ENCODE measurements around the gene RAB43.
"Not testable (repeated sequence)": the region's sequence is repeated elsewhere in the genome, so short reads cannot be mapped to it uniquely, and the experiment has no call there.

The RAB43 gene

GRCh38 chr3:129078510-129078909 is 43.1 kb downstream of the RAB43 start:
- no peak overlapping the region for H3K4me3 ChIP-seq (ENCODE audit: low read depth, low read length)
- no peak for TF ChIP-seq CTCF (IDR thresholded peaks at IDR 0.05; ENCODE audit: low read depth, low read length, missing control alignments)
- no peak overlapping the region for H3K27ac ChIP-seq
- no peaks in the 10 kb centered on the region for H3K27me3 ChIP-seq (replicated peaks)
- H3K36me3 ChIP-seq (replicated peaks) = no peaks in the 10 kb centered on the region
- no peak for DNase-seq
- in situ Hi-C loops (cut with HindIII; ENCODE audit: low pct_ligation_motif_present, low sequenced_read_pairs) = no loop called here

GRCh38 chr3:129077222-129077621 is 44.4 kb downstream of the RAB43 start:
- in situ Hi-C loops (cut with HindIII; ENCODE audit: low pct_ligation_motif_present, low sequenced_read_pairs) = no loop called here
- Histone ChIP-seq H3K36me3 (replicated peaks) (no peaks in the 10 kb centered on the region), H3K4me3 (ENCODE audit: low read depth, low read length) (no peak overlapping the region), H3K27me3 (replicated peaks) (no peaks in the 10 kb centered on the region), H3K27ac (no peak overlapping the region)
- DNase-seq = peak; percentile 15
- TF ChIP-seq CTCF (IDR thresholded peaks at IDR 0.05; ENCODE audit: low read depth, low read length, missing control alignments) = no peak

- no peak for DNase-seq
- in situ Hi-C loops (cut with HindIII; ENCODE audit: low pct_ligation_motif_present, low sequenced_read_pairs) = no loop called here
- Histone ChIP-seq H3K27ac (no peak overlapping the region), H3K36me3 (replicated peaks) (no peaks in the 10 kb centered on the region), H3K4me3 (ENCODE audit: low read depth, low read length) (no peak overlapping the region), H3K27me3 (replicated peaks) (no peaks in the 10 kb centered on the region)
- TF ChIP-seq CTCF (IDR thresholded peaks at IDR 0.05; ENCODE audit: low read depth, low read length, missing control alignments) = no peak
Measured at GRCh38 chr3:129070086-129070885, 51.3 kb downstream of the RAB43 start.

- H3K4me3 ChIP-seq (ENCODE audit: low read depth, low read length); in situ Hi-C loops (cut with HindIII; ENCODE audit: low pct_ligation_motif_present, low sequenced_read_pairs); H3K36me3 ChIP-seq (replicated peaks); DNase-seq; H3K27me3 ChIP-seq (replicated peaks); H3K27ac ChIP-seq: not testable (repeated sequence)
Measured at GRCh38 chr3:129069313-129070085, 52.1 kb downstream of the RAB43 start.

- TF ChIP-seq CTCF (IDR thresholded peaks at IDR 0.05; ENCODE audit: low read depth, low read length, missing control alignments) = no peak
- Histone ChIP-seq H3K36me3 (replicated peaks) (no peaks in the 10 kb centered on the region), H3K27ac (no peak overlapping the region), H3K27me3 (replicated peaks) (no peaks in the 10 kb centered on the region), H3K4me3 (ENCODE audit: low read depth, low read length) (peak overlapping the region; percentile 47)
- in situ Hi-C loops (cut with HindIII; ENCODE audit: low pct_ligation_motif_present, low sequenced_read_pairs) = no loop called here
- DNase-seq = no peak
Measured at GRCh38 chr3:129068291-129068886, 53.2 kb downstream of the RAB43 start.

GRCh38 chr3:129067719-129068118 is 53.9 kb downstream of the RAB43 start:
- H3K36me3 ChIP-seq (replicated peaks); H3K4me3 ChIP-seq (ENCODE audit: low read depth, low read length); H3K27me3 ChIP-seq (replicated peaks); in situ Hi-C loops (cut with HindIII; ENCODE audit: low pct_ligation_motif_present, low sequenced_read_pairs); H3K27ac ChIP-seq; DNase-seq: not testable (repeated sequence)

Data from brain microvascular endothelial cell (primary cell).